GM12878 (cell line): Measurements from ENCODE around the gene MDM1. TPM values are rescaled to one million over a fixed set of nuclear protein-coding genes. Genes with fewer than 3 reads are reported as not detected.
A peak's percentile ranks its signal among the peaks of the same experiment; 100 is the strongest.

Source experiments
- BCL11A ChIP-seq: IDR thresholded peaks from 2 replicates; pipeline ENCODE4 v1.6.1; 2011; ENCODE audit warnings: low read depth, low read length
- CTCF ChIP-seq, 3 experiments: IDR thresholded peaks in 2 of 3; conservative IDR thresholded peaks in 1 of 3; 2 replicates each; pipeline ENCODE4 v1.5.1; 2011; ENCODE audit warnings: low read depth in 3 of 3, low read length in 3 of 3, mild to moderate bottlenecking in 3 of 3, control low read depth in 2 of 3, moderate library complexity in 2 of 3, inconsistent platforms in 1 of 3, mixed read lengths in 1 of 3; ENCODE audit not compliant: control insufficient read depth in 2 of 3, insufficient read depth in 1 of 3; ENCODE audit errors: extremely low read depth in 1 of 3
- EED ChIP-seq: sonication (generic); IDR thresholded peaks from 2 replicates; pipeline ENCODE4 v1.6.1; 2016; ENCODE audit warnings: antibody characterized with exemption, low read depth
- EZH2 ChIP-seq: IDR thresholded peaks from 2 replicates; pipeline ENCODE4 v1.6.1; 2012; ENCODE audit warnings: low read depth, mild to moderate bottlenecking, control low read depth, inconsistent platforms, low read length, borderline replicate concordance; ENCODE audit not compliant: control insufficient read depth
- GABPA ChIP-seq: IDR thresholded peaks from 2 replicates; pipeline ENCODE4 v1.6.1; 2014; ENCODE audit warnings: antibody characterized with exemption, low read depth, mild to moderate bottlenecking, inconsistent platforms
- HDAC6 ChIP-seq: fragments of 200-600 bp; sonication (generic); IDR thresholded peaks from one replicate; pipeline ENCODE4 v1.8.0; 2017; ENCODE audit warnings: antibody characterized with exemption; ENCODE audit not compliant: unreplicated experiment
- MXI1 ChIP-seq: fragments of 150-350 bp; IDR thresholded peaks from 2 replicates; pipeline ENCODE4 v1.6.1; 2011; ENCODE audit warnings: low read depth, mild to moderate bottlenecking, inconsistent platforms, low read length, improper control_type of control experiment
- NBN ChIP-seq: fragments of 450-650 bp; IDR thresholded peaks from 2 replicates; pipeline ENCODE4 v1.6.1; 2016
- PRDM15 ChIP-seq: fragments of 450-650 bp; formaldehyde crosslinking; IDR thresholded peaks from 2 replicates; pipeline ENCODE4 v1.4.0; 2020; ENCODE audit warnings: mild to moderate bottlenecking, moderate library complexity
- RB1 ChIP-seq: fragments of 450-650 bp; formaldehyde crosslinking; IDR thresholded peaks from 2 replicates; pipeline ENCODE4 v1.6.1; 2017; ENCODE audit warnings: mild to moderate bottlenecking, borderline replicate concordance
- SRF ChIP-seq, 2 experiments: IDR thresholded peaks; 2 replicates each; pipeline ENCODE4 v1.6.1; 2011; ENCODE audit warnings: low read depth in 2 of 2, low read length in 2 of 2, mild to moderate bottlenecking in 1 of 2, moderate library complexity in 1 of 2
- ZNF217 ChIP-seq: fragments of 450-650 bp; IDR thresholded peaks from 2 replicates; pipeline ENCODE4 v1.6.1; 2017; ENCODE audit warnings: antibody characterized with exemption, mild to moderate bottlenecking
- ZNF592 ChIP-seq: fragments of 450-650 bp; IDR thresholded peaks from 2 replicates; pipeline ENCODE4 v1.6.1; 2017; ENCODE audit warnings: mild to moderate bottlenecking, moderate library complexity
- ZNF687 ChIP-seq: fragments of 450-650 bp; IDR thresholded peaks from 2 replicates; pipeline ENCODE4 v1.6.1; 2017; ENCODE audit warnings: mild to moderate bottlenecking, moderate library complexity
- polyA plus RNA-seq, 11 experiments: library from polyadenylated mRNA; depleted of rRNA in 4 of 11; unstranded in 6 of 11; stranded (reverse) in 5 of 11; fragments of >200 nt; fragmentation: Nextera tagmentation in 4 of 11; fragmentation: Illumina TruSeq in 1 of 11; extraction: Ambion mirVana in 4 of 11; extraction: Trizol in 1 of 11; gene quantifications; 1 replicate in 1 of 11; 2 replicates in 10 of 11; pipeline versions ENCODE4 v1.2.1 to v1.2.3, GENCODE V29; 2011 to 2016; ENCODE audit warnings: inconsistent platforms in 2 of 11, missing spikeins in 2 of 11, low read depth in 1 of 11
- total RNA-seq, 4 experiments: library from RNA; depleted of rRNA in 3 of 4; stranded (reverse); fragments of >200 nt in 3 of 4; fragmentation: Illumina TruSeq in 1 of 4; extraction: Trizol in 1 of 4; gene quantifications; 2 replicates each; pipeline versions ENCODE4 v1.2.1 to v1.2.3, GENCODE V29; 2013 to 2021

Gene MDM1
- total and polyA plus RNA-seq, 10 of the 15 experiments (the other 5 are each of a cell fraction or from before 2014, with no cell fraction given): 10.1 to 25.3 (median 16.5) TPM

GRCh38 chr12:68358532-68359485 lies 26.6 kb upstream of the MDM1 start (continued):
- TF ChIP-seq ZNF592 (no peak), RB1 (peak; percentile 28; the same call in 1 of the 2 replicates), EED (peak; percentile 54; the same call in 1 of the 2 replicates), MXI1 (no peak), ZNF217 (no peak), GABPA (no peak), NBN (peak; percentile 84), CTCF (IDR thresholded peaks at IDR 0.05 in 2 of 3, conservative IDR thresholded peaks at IDR 0.05 in 1 of 3; ENCODE audit: control insufficient read depth in 2 of 3, extremely low read depth in 1 of 3, insufficient read depth in 1 of 3, low read depth in 3 of 3, low read length in 3 of 3) (peak; percentile 56 to 69 (median 66)), SRF (IDR thresholded peaks at IDR 0.05; ENCODE audit: low read depth in 2 of 2, low read length in 2 of 2) (no peak), PRDM15 (CRISPR knock-in tag) (no peak), HDAC6 (no peak), EZH2 (no peak), ZNF687 (peak; percentile 24; the same call in 1 of the 2 replicates), BCL11A (peak; percentile 19; the same call in 1 of the 2 replicates)
